ENCODE results near the gene CFAP99. TPM values are rescaled to one million over a fixed set of nuclear protein-coding genes. Genes with fewer than 3 reads are reported as not detected.

The CFAP99 gene
- total RNA-seq, 2 experiments from 2014 or later = 0.11 TPM; not detected in 1

DNA sequence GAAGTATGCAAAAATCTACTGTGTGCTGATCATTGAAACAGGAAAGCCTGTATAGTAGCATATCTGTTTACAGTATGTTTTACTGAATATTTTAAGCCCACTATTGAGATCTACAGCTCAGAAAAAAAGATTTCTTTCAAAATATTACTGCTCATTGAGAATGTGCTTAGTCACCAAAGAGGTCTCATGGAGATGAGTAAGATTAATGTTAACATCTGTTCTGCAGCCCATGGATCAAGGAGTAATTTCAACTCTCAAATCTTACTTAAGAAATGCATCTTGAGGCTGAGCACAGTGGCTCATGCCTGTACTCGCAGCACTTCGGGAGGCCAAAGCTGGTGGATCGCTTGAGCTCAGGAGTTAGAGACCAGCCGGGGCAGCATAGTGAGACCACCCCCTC, 53.4 kb downstream of the CFAP99 start:
- H3K4me1 Mint-ChIP-seq = peaks cover 40% of the 10 kb centered on the region
- H3K27ac Mint-ChIP-seq = no peak overlapping the region
- POLR2A ChIA-PET = interaction anchor here (0.6 to 1.3 kb wide), 3 partner anchors 10 to 178 kb away, joined by 3 to 5 read pairs (median 4); partner anchors contain the start of gene FAM193A
- ATAC-seq (ENCODE audit: low read depth) (no peak), DNase-seq (no peak)
- H3K4me3 Mint-ChIP-seq = no peak overlapping the region
- H3K36me3 Mint-ChIP-seq = peaks cover 50% of the 10 kb centered on the region
- no peaks in the 10 kb centered on the region for H3K27me3 Mint-ChIP-seq
- H3K9me3 Mint-ChIP-seq = no peaks in the 10 kb centered on the region

DNA sequence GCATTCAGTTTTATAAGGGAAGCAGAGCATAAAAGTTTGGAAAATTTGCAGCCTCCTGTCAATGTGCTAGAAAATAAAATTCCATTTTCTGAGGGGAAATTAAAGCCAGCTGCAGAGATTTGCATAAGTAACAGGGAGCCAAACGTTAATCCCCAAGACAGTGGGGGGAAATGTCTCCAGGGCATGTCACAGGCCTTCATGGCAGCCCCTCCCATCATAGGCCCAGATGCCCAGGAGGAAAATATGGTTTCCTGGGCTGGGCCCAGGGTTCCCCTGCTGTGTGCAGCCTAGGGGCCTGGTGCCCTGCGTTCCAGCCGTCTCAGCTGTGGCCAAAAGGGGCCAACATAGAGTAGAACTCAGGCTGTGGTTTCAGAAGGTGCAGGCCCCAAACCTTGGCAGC, 59.5 kb downstream of the CFAP99 start:
- DNase-seq (no peak), ATAC-seq (ENCODE audit: low read depth) (no peak)
- no peaks in the 10 kb centered on the region for H3K27me3 Mint-ChIP-seq
- no peak overlapping the region for H3K27ac Mint-ChIP-seq
- H3K4me1 Mint-ChIP-seq = peaks cover 54% of the 10 kb centered on the region
- H3K9me3 Mint-ChIP-seq = no peaks in the 10 kb centered on the region
- H3K36me3 Mint-ChIP-seq = peaks cover 26% of the 10 kb centered on the region
- POLR2A ChIA-PET = interaction anchor here (1.2 kb wide), 1 partner anchor 9 kb away, joined by 3 read pairs; the partner anchor contains the start of gene RNF4
- H3K4me3 Mint-ChIP-seq = no peak overlapping the region

DNA sequence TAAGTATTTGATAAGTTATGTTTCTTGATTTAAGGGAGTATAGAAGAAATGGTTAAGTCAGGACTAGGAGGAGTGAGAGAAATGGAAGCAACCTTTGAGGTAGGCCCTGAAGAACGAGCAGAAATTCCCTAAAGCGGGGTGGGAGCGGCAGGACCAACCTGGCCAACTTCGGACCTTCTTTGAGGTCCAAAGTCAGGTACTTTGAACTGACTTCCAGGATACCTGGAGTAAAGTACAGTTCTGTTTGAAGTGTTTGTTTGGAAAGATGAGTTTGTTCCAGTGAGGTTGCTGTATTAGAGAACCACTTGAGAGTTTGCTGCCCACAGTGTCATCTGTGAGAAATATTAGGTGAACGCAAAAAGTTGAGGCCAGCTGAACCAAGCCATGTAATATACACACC, 61.9 kb downstream of the CFAP99 start:
- Mint-ChIP-seq H3K36me3 (peaks cover 14% of the 10 kb centered on the region), H3K4me1 (peaks cover 67% of the 10 kb centered on the region), H3K4me3 (no peak overlapping the region), H3K9me3 (no peaks in the 10 kb centered on the region), H3K27me3 (no peaks in the 10 kb centered on the region), H3K27ac (no peak overlapping the region)
- ATAC-seq (ENCODE audit: low read depth) (no peak), DNase-seq (no peak)
- POLR2A ChIA-PET = no interaction called here

DNA sequence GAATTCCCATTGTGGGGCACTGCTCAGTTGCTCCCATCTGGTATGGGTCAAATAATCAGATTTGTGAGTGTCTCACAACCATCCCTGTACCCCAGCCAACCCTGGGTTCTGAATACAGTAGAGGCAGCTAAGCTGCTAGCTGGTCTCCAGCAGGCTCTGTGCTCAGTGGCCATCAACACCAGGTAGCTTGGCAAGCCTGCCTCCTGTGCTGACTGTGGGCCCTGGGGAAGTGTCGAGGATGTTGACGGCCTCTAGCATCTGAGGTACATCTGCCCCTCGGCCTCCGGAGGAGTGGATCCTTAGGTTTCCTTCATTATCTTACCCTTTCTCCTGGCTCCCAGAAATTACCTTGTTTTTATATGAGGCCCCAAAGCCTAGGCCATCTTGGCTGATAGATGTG, 63.4 kb downstream of the CFAP99 start:
- ATAC-seq (ENCODE audit: low read depth) (no peak), DNase-seq (no peak)
- POLR2A ChIA-PET = interaction anchor here (0.6 to 0.7 kb wide), 2 partner anchors 10 to 23 kb away, joined by 3 to 5 read pairs; no protein-coding TSS in a partner anchor
- Mint-ChIP-seq H3K4me1 (peaks cover 76% of the 10 kb centered on the region), H3K27ac (peak overlapping the region; percentile 75), H3K27me3 (no peaks in the 10 kb centered on the region), H3K9me3 (no peaks in the 10 kb centered on the region), H3K4me3 (no peak overlapping the region), H3K36me3 (peaks cover 7% of the 10 kb centered on the region)

DNA sequence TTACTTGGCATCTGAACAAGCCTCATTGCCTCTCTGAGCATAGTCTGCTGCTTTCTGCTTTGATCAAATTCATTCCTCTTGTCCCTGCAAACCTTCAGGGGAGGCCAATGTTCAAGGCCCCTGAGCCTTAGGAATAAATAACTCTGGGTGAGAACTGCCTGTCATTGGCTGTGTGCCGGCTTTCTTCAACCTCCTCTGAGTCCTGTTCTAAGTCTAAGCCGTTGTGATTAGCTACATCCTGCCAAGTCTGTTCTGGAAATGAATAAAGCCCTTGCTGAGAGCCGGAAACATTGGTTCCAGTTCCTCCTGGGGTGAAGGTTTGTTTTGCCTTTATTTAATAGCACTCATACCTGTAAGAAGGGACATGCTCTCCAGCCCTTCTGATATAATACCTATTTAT, 63.9 kb downstream of the CFAP99 start:
- Mint-ChIP-seq H3K9me3 (no peaks in the 10 kb centered on the region), H3K36me3 (peaks cover 7% of the 10 kb centered on the region), H3K4me1 (peaks cover 76% of the 10 kb centered on the region), H3K4me3 (no peak overlapping the region), H3K27me3 (no peaks in the 10 kb centered on the region), H3K27ac (peak overlapping the region; percentile 75)
- POLR2A ChIA-PET = interaction anchor here (0.6 to 0.7 kb wide), 3 partner anchors 10 to 23 kb away, joined by 3 to 5 read pairs (median 3); no protein-coding TSS in a partner anchor
- ATAC-seq (ENCODE audit: low read depth) (no peak), DNase-seq (no peak)

DNA sequence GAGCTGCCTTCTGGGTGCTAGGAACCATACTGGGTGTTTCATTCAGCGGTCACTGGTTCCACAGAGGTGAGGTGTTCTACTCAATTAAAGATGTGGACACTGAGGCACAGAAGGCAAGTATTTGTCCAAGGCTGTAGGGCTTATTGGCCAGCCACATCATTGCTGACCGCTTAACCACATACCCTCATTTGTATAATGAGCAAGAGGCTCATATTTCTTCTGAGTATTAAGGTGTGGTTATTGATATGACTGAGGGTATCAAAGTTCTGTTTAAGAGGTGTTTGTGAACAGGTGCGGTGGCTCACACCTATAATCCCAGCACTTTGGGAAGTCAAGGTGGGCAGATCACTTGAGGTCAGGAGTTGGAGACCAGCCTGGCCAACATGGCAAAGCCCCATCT, 64.5 kb downstream of the CFAP99 start:
- H3K4me1 Mint-ChIP-seq = peaks cover 75% of the 10 kb centered on the region
- H3K36me3 Mint-ChIP-seq = peaks cover 7% of the 10 kb centered on the region
- no peaks in the 10 kb centered on the region for H3K9me3 Mint-ChIP-seq
- peak overlapping the region; percentile 6 for H3K4me3 Mint-ChIP-seq
- no peak overlapping the region for H3K27ac Mint-ChIP-seq
- H3K27me3 Mint-ChIP-seq = no peaks in the 10 kb centered on the region
- POLR2A ChIA-PET = interaction anchor here (0.6 to 2.5 kb wide), 2 partner anchors 13 to 14 kb away, joined by 3 to 20 read pairs; partner anchors contain the start of gene RNF4
- no peak for DNase-seq
- ATAC-seq (ENCODE audit: low read depth) = no peak

DNA sequence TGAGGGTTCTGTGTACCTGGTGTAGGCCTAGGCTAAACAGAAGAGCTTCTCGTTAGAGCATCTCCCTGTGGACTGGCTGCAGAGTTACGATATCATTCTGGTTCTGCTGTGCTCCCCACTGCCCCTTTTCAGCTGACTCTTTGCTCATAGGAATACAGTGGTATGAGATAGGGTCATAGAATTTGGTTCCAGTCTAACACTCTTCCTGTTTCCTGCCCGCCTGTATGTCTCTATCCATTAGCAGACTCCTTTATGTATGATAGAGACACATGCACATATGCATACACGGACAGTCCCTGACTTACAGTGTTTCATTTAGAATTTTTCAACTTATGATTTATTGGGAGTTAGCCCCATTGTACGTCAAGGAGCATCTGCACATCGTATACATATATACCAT, 65.4 kb downstream of the CFAP99 start:
- POLR2A ChIA-PET = interaction anchor here (2.5 kb wide), 1 partner anchor 15 kb away, joined by 20 read pairs; the partner anchor contains the start of gene RNF4
- Mint-ChIP-seq H3K4me3 (peak overlapping the region; percentile 35), H3K27ac (peak overlapping the region; percentile 58), H3K27me3 (no peaks in the 10 kb centered on the region), H3K4me1 (peaks cover 69% of the 10 kb centered on the region), H3K9me3 (no peaks in the 10 kb centered on the region), H3K36me3 (peaks cover 4% of the 10 kb centered on the region)
- DNase-seq (no peak), ATAC-seq (ENCODE audit: low read depth) (no peak)

DNA sequence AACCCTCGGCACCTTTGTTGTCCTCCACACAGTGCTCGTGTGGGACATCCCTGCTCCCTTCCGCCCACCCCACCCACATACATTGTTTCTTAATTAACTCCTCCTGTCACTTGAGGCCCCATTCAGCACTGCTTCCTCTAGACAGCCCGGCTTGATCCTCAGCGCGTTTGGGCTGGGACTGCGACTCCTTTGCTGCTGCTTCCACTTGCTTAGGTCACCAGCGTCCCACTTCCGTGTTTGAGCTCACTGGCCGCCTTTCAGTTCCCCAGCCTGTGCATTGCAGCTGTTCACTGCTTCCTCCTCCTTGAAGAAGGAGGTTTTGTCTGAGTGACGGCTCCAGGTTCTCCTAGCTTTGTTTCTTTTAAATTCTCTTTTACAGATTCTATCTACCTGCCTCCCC, 66.2 kb downstream of the CFAP99 start:
- Mint-ChIP-seq H3K4me1 (peaks cover 66% of the 10 kb centered on the region), H3K36me3 (peaks cover 8% of the 10 kb centered on the region), H3K27ac (peak overlapping the region; percentile 90), H3K27me3 (no peaks in the 10 kb centered on the region), H3K9me3 (no peaks in the 10 kb centered on the region), H3K4me3 (peak overlapping the region; percentile 66)
- POLR2A ChIA-PET = interaction anchor here (0.5 to 2.5 kb wide), 6 partner anchors 10 to 358 kb away, joined by 3 to 20 read pairs (median 4); partner anchors contain the start of genes ADD1, HAUS3, POLN and RNF4
- DNase-seq (peak; percentile 67), ATAC-seq (ENCODE audit: low read depth) (peak; percentile 96)

DNA sequence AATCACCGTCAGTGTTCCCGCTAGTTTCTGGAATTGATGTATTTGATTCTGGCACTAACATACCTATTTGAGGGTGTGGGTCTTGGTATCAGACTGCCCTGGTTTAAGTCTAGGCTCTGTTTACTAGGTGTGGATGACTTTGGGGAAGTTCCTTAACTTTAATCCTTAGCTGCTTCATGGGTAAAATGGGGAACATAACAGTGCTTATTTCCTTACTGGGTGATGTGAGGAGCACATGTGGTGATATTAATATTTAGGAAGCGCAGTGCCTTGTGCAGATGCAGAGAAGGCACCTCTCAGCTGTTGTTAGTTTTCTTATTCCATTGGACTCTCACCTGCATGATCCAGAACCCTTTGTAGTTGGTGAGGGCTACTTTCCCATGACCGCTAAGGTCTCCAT, 67.2 kb downstream of the CFAP99 start:
- no peak for DNase-seq
- no peaks in the 10 kb centered on the region for H3K27me3 Mint-ChIP-seq
- peak overlapping the region; percentile 46 for H3K27ac Mint-ChIP-seq
- POLR2A ChIA-PET = interaction anchor here (2.5 kb wide), 1 partner anchor 17 kb away, joined by 20 read pairs; the partner anchor contains the start of gene RNF4
- no peaks in the 10 kb centered on the region for H3K9me3 Mint-ChIP-seq
- H3K36me3 Mint-ChIP-seq = peaks cover 14% of the 10 kb centered on the region
- peaks cover 61% of the 10 kb centered on the region for H3K4me1 Mint-ChIP-seq
- ATAC-seq (ENCODE audit: low read depth) = no peak
- H3K4me3 Mint-ChIP-seq = no peak overlapping the region

DNA sequence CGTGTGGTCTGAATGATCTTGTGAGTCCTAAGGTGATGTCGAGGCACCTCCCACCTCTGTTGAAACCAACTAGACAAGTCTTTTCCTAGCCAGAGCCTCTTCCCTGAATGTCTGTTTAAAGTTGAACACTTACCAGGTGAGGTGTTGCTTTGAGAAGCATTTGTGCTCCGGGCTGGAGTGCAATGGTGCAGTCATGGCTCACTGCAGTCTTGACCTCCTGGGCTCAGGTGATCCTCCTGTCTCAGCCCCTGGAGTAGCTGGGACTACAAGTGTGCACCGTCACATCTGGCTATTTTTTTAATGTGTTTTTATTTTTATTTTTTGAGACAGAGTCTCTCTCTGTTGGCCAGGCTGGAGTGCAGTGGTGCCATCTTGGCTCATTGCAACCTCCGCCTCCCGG, 68.2 kb downstream of the CFAP99 start:
- Mint-ChIP-seq H3K36me3 (peaks cover 18% of the 10 kb centered on the region), H3K27me3 (no peaks in the 10 kb centered on the region), H3K9me3 (no peaks in the 10 kb centered on the region), H3K4me1 (peaks cover 51% of the 10 kb centered on the region), H3K27ac (no peak overlapping the region), H3K4me3 (no peak overlapping the region)
- DNase-seq (no peak), ATAC-seq (ENCODE audit: low read depth) (no peak)
- POLR2A ChIA-PET = interaction anchor here (1.8 kb wide), 1 partner anchor 18 kb away, joined by 9 read pairs; the partner anchor contains the start of gene RNF4

DNA sequence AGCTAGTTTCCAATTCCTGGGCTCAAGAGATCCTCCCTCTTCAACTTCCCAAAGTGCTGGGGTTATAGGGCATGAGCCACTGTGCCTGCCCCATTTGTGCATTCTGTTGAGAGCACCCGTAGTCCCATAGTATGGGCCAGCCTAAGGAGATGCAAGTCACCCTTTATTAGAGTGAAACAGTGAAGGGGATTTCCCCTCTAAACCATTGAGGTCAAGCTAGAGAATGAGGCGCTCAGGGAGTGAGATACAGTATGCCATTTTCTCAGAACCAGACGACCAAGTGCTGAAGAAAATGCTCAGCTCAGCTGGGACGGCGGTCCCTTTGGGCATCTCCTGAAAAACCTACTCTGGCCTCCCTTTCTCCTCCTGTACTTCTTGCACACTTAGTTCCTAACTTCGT, 68.9 kb downstream of the CFAP99 start:
- no peak for ATAC-seq (ENCODE audit: low read depth)
- Mint-ChIP-seq H3K4me1 (peaks cover 49% of the 10 kb centered on the region), H3K27me3 (no peaks in the 10 kb centered on the region), H3K27ac (no peak overlapping the region), H3K9me3 (no peaks in the 10 kb centered on the region), H3K4me3 (no peak overlapping the region), H3K36me3 (peaks cover 18% of the 10 kb centered on the region)
- POLR2A ChIA-PET = interaction anchor here (1.8 kb wide), 1 partner anchor 19 kb away, joined by 9 read pairs; the partner anchor contains the start of gene RNF4
- DNase-seq = no peak

DNA sequence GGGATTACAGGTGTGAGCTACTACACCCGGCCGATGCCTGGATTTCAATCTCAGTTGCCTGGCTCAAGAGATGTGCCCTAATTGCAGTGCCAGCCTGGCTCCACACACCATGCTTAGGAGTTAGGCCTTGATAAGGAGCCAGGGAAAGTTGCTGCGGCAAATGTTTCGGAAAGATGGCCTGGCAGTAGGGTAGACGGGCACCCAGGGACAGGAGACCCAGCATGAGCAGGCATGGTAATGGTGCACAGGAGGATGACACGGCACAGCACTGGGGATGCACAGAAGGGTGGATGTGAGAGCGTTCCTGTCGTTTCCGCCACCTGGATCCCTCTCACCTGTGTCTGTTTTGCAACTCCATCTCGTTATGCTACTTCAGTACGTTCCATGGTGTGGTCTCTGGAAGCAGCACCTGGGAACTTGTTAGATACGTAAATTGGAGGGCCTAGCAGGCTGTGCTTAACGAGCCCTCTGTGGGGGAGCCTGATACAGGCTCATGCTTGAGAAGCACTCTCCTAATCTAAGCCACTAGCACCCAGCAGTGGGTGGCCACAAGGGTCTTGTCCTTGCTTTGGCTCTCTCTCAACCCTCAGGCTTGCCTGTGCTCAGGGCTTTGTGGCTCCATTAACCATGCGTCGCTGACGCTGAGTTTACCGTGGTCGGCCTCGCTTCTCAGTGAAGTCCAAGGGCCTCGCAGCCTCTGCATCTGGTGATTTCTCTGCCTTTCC, 70.5 kb downstream of the CFAP99 start:
- Mint-ChIP-seq H3K4me3 (no peak overlapping the region), H3K9me3 (no peaks in the 10 kb centered on the region), H3K27ac (no peak overlapping the region)

DNA sequence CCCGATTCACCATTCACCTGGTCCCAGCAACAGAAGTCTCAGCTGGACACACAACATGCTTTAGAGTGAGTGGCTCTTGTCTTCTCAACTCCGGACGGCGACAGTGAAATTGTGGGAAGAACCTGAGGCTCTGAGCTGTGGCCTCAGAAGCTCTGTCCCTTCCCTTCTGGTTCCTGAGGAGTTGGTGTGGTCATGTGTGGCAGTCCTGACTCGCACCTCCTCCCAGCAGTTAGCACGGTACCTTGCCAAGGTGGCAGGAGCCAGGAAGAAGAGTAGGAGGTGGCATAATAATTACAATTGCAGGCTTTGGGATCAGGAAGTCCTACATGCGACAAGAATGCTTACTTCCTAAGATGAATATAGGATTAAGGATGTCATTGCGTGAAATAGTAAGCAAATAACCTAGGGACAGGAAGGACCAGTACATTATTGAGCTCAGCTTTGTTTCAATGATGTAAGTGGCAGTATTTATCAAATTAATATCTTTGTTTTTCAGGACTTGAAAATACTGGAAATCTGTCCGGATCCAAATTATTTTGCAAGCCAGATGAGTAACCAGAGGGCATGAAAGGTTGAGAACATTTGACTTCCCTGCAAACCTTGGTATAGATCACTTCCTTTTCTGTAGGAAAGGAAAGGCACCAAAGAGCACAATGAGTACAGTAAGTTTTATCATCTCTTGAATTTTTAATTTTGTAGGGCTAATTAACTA, 71.2 kb downstream of the CFAP99 start:
- POLR2A ChIA-PET = interaction anchor here (0.5 kb wide), 1 partner anchor 35 kb away, joined by 3 read pairs; no protein-coding TSS in a partner anchor
- no peak overlapping the region for H3K4me3 Mint-ChIP-seq
- H3K9me3 Mint-ChIP-seq = no peaks in the 10 kb centered on the region
- no peak overlapping the region for H3K27ac Mint-ChIP-seq
- peaks cover 32% of the 10 kb centered on the region for H3K4me1 Mint-ChIP-seq
- H3K27me3 Mint-ChIP-seq = no peaks in the 10 kb centered on the region
- peaks cover 26% of the 10 kb centered on the region for H3K36me3 Mint-ChIP-seq
- DNase-seq (no peak), ATAC-seq (ENCODE audit: low read depth) (no peak)

More for the DNA sequence above, 70.5 kb downstream of the CFAP99 start:
- Mint-ChIP-seq H3K4me1 (peaks cover 38% of the 10 kb centered on the region), H3K36me3 (peaks cover 24% of the 10 kb centered on the region), H3K27me3 (no peaks in the 10 kb centered on the region)
- no peak for DNase-seq
- ATAC-seq (ENCODE audit: low read depth) = no peak
- POLR2A ChIA-PET = interaction anchor here (1.8 kb wide), 1 partner anchor 20 kb away, joined by 9 read pairs; the partner anchor contains the start of gene RNF4
